OCI-LY7 (cell line): ENCODE results near the gene MGST3.

Source experiments
- EZH2phosphoT487 ChIP-seq: fragments of 200-600 bp; sonication (generic); IDR thresholded peaks from 2 replicates; pipeline ENCODE4 v1.6.1; 2018; ENCODE audit warnings: low read depth, borderline replicate concordance, mild to moderate bottlenecking, mixed run types, antibody characterized with exemption, low read length, moderate library complexity, mixed read lengths
- TF ChIP-seq, protein P1 (sequence below): fragments of 200-600 bp; sonication (generic); conservative IDR thresholded peaks from 2 replicates; pipeline ENCODE4 v1.5.1; 2014; ENCODE audit warnings: mild to moderate bottlenecking, antibody characterized with exemption, low read length, moderate library complexity, mixed read lengths

DNA sequence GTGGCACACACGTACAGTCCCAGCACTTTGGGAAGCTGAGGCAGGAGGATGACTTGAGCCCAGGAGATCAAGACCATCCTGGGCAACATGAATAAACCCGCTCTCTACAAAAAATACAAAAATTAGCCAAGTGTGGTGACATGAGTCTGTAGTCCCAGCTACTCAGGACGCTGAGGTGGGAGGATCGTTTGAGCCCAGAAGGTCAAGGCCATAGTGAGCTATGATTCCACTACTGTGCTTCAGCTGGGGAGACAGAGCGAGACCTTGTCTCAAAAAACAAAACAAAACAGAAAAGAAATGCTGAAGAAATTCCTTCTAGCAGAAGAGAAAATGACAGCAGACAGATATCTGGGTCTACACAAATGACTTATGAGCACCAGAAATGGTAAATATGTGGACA lies 57.0 kb downstream of the MGST3 start:
- TF ChIP-seq, protein P1, sequence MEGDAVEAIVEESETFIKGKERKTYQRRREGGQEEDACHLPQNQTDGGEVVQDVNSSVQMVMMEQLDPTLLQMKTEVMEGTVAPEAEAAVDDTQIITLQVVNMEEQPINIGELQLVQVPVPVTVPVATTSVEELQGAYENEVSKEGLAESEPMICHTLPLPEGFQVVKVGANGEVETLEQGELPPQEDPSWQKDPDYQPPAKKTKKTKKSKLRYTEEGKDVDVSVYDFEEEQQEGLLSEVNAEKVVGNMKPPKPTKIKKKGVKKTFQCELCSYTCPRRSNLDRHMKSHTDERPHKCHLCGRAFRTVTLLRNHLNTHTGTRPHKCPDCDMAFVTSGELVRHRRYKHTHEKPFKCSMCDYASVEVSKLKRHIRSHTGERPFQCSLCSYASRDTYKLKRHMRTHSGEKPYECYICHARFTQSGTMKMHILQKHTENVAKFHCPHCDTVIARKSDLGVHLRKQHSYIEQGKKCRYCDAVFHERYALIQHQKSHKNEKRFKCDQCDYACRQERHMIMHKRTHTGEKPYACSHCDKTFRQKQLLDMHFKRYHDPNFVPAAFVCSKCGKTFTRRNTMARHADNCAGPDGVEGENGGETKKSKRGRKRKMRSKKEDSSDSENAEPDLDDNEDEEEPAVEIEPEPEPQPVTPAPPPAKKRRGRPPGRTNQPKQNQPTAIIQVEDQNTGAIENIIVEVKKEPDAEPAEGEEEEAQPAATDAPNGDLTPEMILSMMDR = no peak
- TF ChIP-seq EZH2phosphoT487 = no peak
